GM12801 (cell line): Measurements from ENCODE around the gene XPA.

Source experiments
- CTCF ChIP-seq: IDR thresholded peaks from one replicate; pipeline ENCODE4 v1.5.1; 2011; ENCODE audit warnings: control low read depth; ENCODE audit not compliant: insufficient read length; ENCODE audit errors: extremely low read depth

XPA gene

GRCh38 chr9:97628668-97629067 is 68.5 kb downstream of the XPA start:
- no peak for TF ChIP-seq CTCF

GRCh38 chr9:97627624-97628023 is 69.5 kb downstream of the XPA start:
- no peak for TF ChIP-seq CTCF

DNA sequence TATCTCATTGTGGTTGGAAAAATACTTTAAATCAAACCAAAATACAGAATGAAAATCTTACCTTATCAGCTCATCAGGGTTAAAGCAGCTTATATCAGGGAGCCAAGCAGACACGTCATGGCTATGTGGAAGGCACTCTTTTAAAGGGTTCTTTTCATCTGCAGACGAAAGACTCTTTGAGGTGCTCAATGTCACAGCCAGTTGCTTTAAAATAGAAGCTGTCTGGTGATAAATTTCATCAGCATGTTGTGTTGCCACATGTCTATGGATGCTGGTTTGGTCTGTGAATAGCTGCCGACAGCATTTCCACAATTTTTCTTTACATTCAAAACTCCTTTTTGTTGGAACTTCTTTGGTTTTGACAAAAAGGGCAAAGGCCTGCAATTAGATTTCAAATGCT is 71.5 kb downstream of the XPA start:
- no peak for TF ChIP-seq CTCF
